Calu3 (cell line): ENCODE data around the gene PSPN. TPM values are rescaled to one million over a fixed set of nuclear protein-coding genes. Genes with fewer than 3 reads are reported as not detected.
"Not testable (repeated sequence)": the region's sequence is repeated elsewhere in the genome, so short reads cannot be mapped to it uniquely, and the experiment has no call there.

Experiments used
- BruUV-seq: library from RNA; stranded (reverse); fragments of 400-500 nt; replicated peaks from 2 replicates; lab custom pipeline; 2021; lab: Mats Ljungman, UMichigan
- CTCF ChIA-PET: fragments of 300-600 bp; sonication (Branson Sonifier 250); formaldehyde crosslinking; loops from one replicate; lab custom pipeline; 2022; ENCODE audit warnings: antibody characterized with exemption; lab: Charles Lee
- DNase-seq: peaks from one replicate; pipeline ENCODE4 v3.0.0; 2022
- H3K27ac Mint-ChIP-seq: one replicate; pipeline ENCODE4 v1.8.0; 2022; ENCODE audit warnings: mixed read lengths; ENCODE audit not compliant: unreplicated experiment
- H3K27me3 Mint-ChIP-seq: one replicate; pipeline ENCODE4 v1.8.0; 2022; ENCODE audit warnings: mixed read lengths; ENCODE audit not compliant: unreplicated experiment
- H3K36me3 Mint-ChIP-seq: one replicate; pipeline ENCODE4 v1.8.0; 2022; ENCODE audit warnings: mild to moderate bottlenecking, moderate library complexity, mixed read lengths; ENCODE audit not compliant: insufficient read depth, unreplicated experiment
- H3K4me1 Mint-ChIP-seq: one replicate; pipeline ENCODE4 v1.8.0; 2022; ENCODE audit warnings: mild to moderate bottlenecking, low read depth, mixed read lengths; ENCODE audit not compliant: unreplicated experiment
- H3K4me3 Mint-ChIP-seq: one replicate; pipeline ENCODE4 v1.8.0; 2022; ENCODE audit warnings: mild to moderate bottlenecking, low read depth, moderate library complexity, mixed read lengths; ENCODE audit not compliant: unreplicated experiment
- H3K9me3 Mint-ChIP-seq: one replicate; pipeline ENCODE4 v1.8.0; 2022; ENCODE audit warnings: low read depth, mixed read lengths; ENCODE audit not compliant: unreplicated experiment
- CTCF ChIP-seq: fragments of 200-600 bp; IDR thresholded peaks from one replicate; pipeline ENCODE4 v1.8.0; 2022; ENCODE audit warnings: antibody characterized with exemption; ENCODE audit not compliant: unreplicated experiment
- intact Hi-C: fragments of 100-400 bp; cut with micrococcal nuclease; formaldehyde crosslinking; loops from one replicate; pipeline ENCODE4 v1.10.0; 2022; ENCODE audit not compliant: unreplicated experiment
- total RNA-seq: library from RNA; stranded (reverse); gene quantifications from 2 replicates; pipeline ENCODE4 v1.2.3, GENCODE V29; 2022

The PSPN gene
- total RNA-seq, 1 experiment from 2014 or later, result 1.7 TPM

GRCh38 chr19:6362027-6362350, 13.7 kb downstream of the PSPN start:
- DNase-seq, result no peak
- CTCF ChIA-PET, result no interaction called here
- H3K4me3 Mint-ChIP-seq, result peak overlapping the region; percentile 79
- H3K9me3 Mint-ChIP-seq, result no peaks in the 10 kb centered on the region
- intact Hi-C loops, result no loop called here
- no peak for TF ChIP-seq CTCF
- peaks cover 9% of the 10 kb centered on the region for H3K4me1 Mint-ChIP-seq
- H3K27me3 Mint-ChIP-seq, result no peaks in the 10 kb centered on the region
- peaks cover 41% of the 10 kb centered on the region for H3K36me3 Mint-ChIP-seq
- H3K27ac Mint-ChIP-seq, result peak overlapping the region; percentile 58
- BruUV-seq, result no TSS peak

- intact Hi-C loops, H3K4me1 Mint-ChIP-seq, H3K27ac Mint-ChIP-seq, DNase-seq, H3K9me3 Mint-ChIP-seq, BruUV-seq, H3K27me3 Mint-ChIP-seq: not testable (repeated sequence)
- Mint-ChIP-seq H3K4me3 (peak overlapping the region; percentile 79), H3K36me3 (peaks cover 35% of the 10 kb centered on the region)
- CTCF ChIA-PET, result interaction anchor here (1.0 kb wide), 1 partner anchor 12 kb away, joined by 14 read pairs; the partner anchor contains the start of gene ALKBH7
Observed at GRCh38 chr19:6360857-6361216, 14.9 kb downstream of the PSPN start.

- DNase-seq, H3K27ac Mint-ChIP-seq, H3K4me1 Mint-ChIP-seq, intact Hi-C loops, H3K9me3 Mint-ChIP-seq, H3K4me3 Mint-ChIP-seq, BruUV-seq, CTCF ChIA-PET, H3K27me3 Mint-ChIP-seq: not testable (repeated sequence)
- H3K36me3 Mint-ChIP-seq, result peaks cover 31% of the 10 kb centered on the region
Observed at GRCh38 chr19:6360445-6360844, 15.3 kb downstream of the PSPN start.

- CTCF ChIA-PET, result interaction anchor here (0.6 kb wide), 1 partner anchor 105 kb away, joined by 3 read pairs; no protein-coding TSS in a partner anchor
- Mint-ChIP-seq H3K36me3 (peaks cover 26% of the 10 kb centered on the region), H3K4me3 (no peak overlapping the region), H3K4me1 (peaks cover 9% of the 10 kb centered on the region), H3K9me3 (no peaks in the 10 kb centered on the region), H3K27ac (no peak overlapping the region), H3K27me3 (no peaks in the 10 kb centered on the region)
- DNase-seq, result no peak
- intact Hi-C loops, result loop anchor here (10.0 kb wide), 1 partner anchor 195 kb away; no protein-coding TSS in a partner anchor
- TF ChIP-seq CTCF, result no peak
- no TSS peak for BruUV-seq
Observed at GRCh38 chr19:6359568-6360341, 16.0 kb downstream of the PSPN start.

GRCh38 chr19:6358003-6358402, 17.7 kb downstream of the PSPN start:
- Mint-ChIP-seq H3K27me3 (no peaks in the 10 kb centered on the region), H3K9me3 (no peaks in the 10 kb centered on the region), H3K4me1 (peaks cover 9% of the 10 kb centered on the region), H3K4me3 (no peak overlapping the region), H3K36me3 (peaks cover 21% of the 10 kb centered on the region), H3K27ac (no peak overlapping the region)
- BruUV-seq, result no TSS peak
- peak; percentile 8 for DNase-seq
- no peak for TF ChIP-seq CTCF
- CTCF ChIA-PET, result no interaction called here
- intact Hi-C loops, result loop anchor here (10.0 kb wide), 1 partner anchor 193 kb away; no protein-coding TSS in a partner anchor
